AG04450 (cell line): ENCODE data around the gene IRAK1. TPM values are rescaled to one million over a fixed set of nuclear protein-coding genes. Genes with fewer than 3 reads are reported as not detected.

ENCODE experiments used
- CTCF ChIA-PET: fragments of 300-600, 350-600 bp; formaldehyde crosslinking; extraction: SDS; loops from one replicate; lab custom pipeline; 2022; ENCODE audit warnings: antibody characterized with exemption, inconsistent platforms; lab: Charles Lee
- POLR2A ChIA-PET: fragments of 350-600 bp; formaldehyde crosslinking; extraction: SDS; loops from one replicate; lab custom pipeline; 2021; ENCODE audit warnings: antibody characterized with exemption, inconsistent platforms; lab: Yijun Ruan, JAX
- DNase-seq: peaks from one replicate; pipeline ENCODE4 v3.0.0-alpha.2; 2011; ENCODE audit warnings: low read depth, low spot score
- H3K27ac ChIP-seq: one replicate; pipeline ENCODE4 v1.5.1; 2012; ENCODE audit warnings: low read depth, low read length, control low read depth
- H3K27me3 ChIP-seq: one replicate; pipeline ENCODE4 v1.6.0; 2012; ENCODE audit warnings: low read length; ENCODE audit not compliant: control insufficient read depth, insufficient read depth
- H3K4me3 ChIP-seq: 2 replicates; pipeline ENCODE4 v1.5.1; 2011; ENCODE audit warnings: mild to moderate bottlenecking, low read depth, low read length, control low read depth
- H3K9me3 ChIP-seq: 2 replicates; pipeline ENCODE4 v1.5.1; 2012; ENCODE audit warnings: low read length; ENCODE audit not compliant: control insufficient read depth, insufficient read depth
- CTCF ChIP-seq: IDR thresholded peaks from 2 replicates; pipeline ENCODE4 v1.5.1; 2011; ENCODE audit warnings: low read depth, low read length, control low read depth, inconsistent platforms
- polyA plus RNA-seq: library from polyadenylated mRNA; depleted of rRNA; stranded (reverse); fragments of >200 nt; gene quantifications from 2 replicates; pipeline ENCODE4 v1.2.3, GENCODE V29; 2011

Gene IRAK1
- polyA plus RNA-seq, 1 experiment, result 31.6 TPM

- no peaks in the 10 kb centered on the region for H3K27me3 ChIP-seq
- ChIA-PET CTCF (no interaction called here), POLR2A (no interaction called here)
- H3K4me3 ChIP-seq, result peak overlapping the region; percentile 63
- H3K27ac ChIP-seq, result no peak overlapping the region
- no peaks in the 10 kb centered on the region for H3K9me3 ChIP-seq
- DNase-seq, result no peak
- no peak for TF ChIP-seq CTCF
These were observed 1.8 kb downstream of the IRAK1 start for GRCh38 chrX:154017766-154018517.

GRCh38 chrX:154016366-154017076, 3.2 kb downstream of the IRAK1 start:
- TF ChIP-seq CTCF, result no peak
- no peak overlapping the region for H3K4me3 ChIP-seq
- no peaks in the 10 kb centered on the region for H3K27me3 ChIP-seq
- ChIA-PET POLR2A (no interaction called here), CTCF (no interaction called here)
- DNase-seq, result no peak
- H3K27ac ChIP-seq, result no peak overlapping the region
- H3K9me3 ChIP-seq, result no peaks in the 10 kb centered on the region

GRCh38 chrX:154015581-154016264, 4.0 kb downstream of the IRAK1 start:
- DNase-seq, result no peak
- no peak overlapping the region for H3K27ac ChIP-seq
- no peak for TF ChIP-seq CTCF
- CTCF ChIA-PET, result no interaction called here
- POLR2A ChIA-PET, result no interaction called here
- no peaks in the 10 kb centered on the region for H3K27me3 ChIP-seq
- no peak overlapping the region for H3K4me3 ChIP-seq
- no peaks in the 10 kb centered on the region for H3K9me3 ChIP-seq

DNA sequence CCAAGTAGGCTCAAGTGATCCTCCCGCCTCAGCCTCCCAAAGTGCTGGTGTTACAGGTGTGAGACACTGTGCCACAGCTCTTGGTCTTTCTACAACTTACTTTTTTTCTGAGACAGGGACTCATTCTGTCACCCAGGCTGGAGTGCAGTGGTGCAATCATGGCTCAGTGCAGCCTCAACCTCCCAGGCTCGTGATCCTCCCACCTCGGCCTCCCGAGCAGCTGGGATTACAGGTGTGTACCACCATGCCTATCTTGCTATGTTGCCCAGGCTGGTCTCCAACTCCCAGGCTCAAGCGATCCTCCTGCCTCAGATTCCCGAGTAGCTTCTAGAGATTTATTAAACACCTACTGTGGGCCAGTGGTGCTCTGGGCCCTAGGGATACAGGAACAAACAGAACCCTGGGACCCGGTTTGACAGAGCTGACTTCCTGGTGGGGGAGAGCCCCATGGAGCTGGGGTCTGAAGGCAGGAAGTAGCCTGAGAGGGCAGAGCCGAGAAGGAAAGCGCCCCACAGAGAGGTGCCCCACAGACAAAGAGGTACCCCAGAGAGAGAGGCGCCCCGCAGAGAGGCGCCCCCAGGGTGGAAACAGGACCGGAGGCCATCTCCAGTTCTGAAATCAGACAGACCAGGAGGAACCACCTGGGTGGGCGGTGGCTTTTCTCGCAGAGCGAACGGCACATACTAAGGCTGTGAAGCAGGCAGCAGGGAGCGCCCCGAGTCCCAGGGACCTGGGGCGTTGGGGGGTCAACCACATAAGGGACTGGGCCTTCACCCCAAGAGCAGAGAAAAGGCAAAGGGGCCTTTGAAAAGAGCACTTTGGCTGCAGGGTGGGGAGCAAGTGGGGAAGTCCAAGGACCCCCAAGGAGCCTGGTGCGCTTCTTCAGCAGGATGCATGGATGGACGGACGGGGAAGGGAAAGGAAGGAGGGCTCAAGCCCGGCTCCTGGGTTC, 5.0 kb downstream of the IRAK1 start:
- ChIA-PET POLR2A (interaction anchor here (1.2 kb wide), 1 partner anchor 26 kb away, joined by 3 read pairs; no protein-coding TSS in a partner anchor), CTCF (interaction anchor here (0.6 to 1.9 kb wide), 4 partner anchors 25 to 283 kb away, joined by 3 to 6 read pairs (median 5); no protein-coding TSS in a partner anchor)

More for the DNA sequence above, 5.0 kb downstream of the IRAK1 start:
- Histone ChIP-seq H3K4me3 (no peak overlapping the region), H3K9me3 (no peaks in the 10 kb centered on the region), H3K27me3 (no peaks in the 10 kb centered on the region), H3K27ac (no peak overlapping the region)
- no peak for DNase-seq
- TF ChIP-seq CTCF, result no peak
